ACHN (cell line): ENCODE measurements around the gene SPTBN4.
"Not testable (repeated sequence)": the region's sequence is repeated elsewhere in the genome, so short reads cannot be mapped to it uniquely, and the experiment has no call there.

Experiments
- DNase-seq: peaks from one replicate; pipeline ENCODE4 v3.0.0-alpha.2; 2015
- in situ Hi-C: cut with HindIII; loops from 2 replicates; pipeline ENCODE4 v1.10.0; 2017; ENCODE audit warnings: low sequenced_read_pairs, low pct_ligation_motif_present, low pct_unique_long_range_greater_than_20kb

The SPTBN4 gene

DNA sequence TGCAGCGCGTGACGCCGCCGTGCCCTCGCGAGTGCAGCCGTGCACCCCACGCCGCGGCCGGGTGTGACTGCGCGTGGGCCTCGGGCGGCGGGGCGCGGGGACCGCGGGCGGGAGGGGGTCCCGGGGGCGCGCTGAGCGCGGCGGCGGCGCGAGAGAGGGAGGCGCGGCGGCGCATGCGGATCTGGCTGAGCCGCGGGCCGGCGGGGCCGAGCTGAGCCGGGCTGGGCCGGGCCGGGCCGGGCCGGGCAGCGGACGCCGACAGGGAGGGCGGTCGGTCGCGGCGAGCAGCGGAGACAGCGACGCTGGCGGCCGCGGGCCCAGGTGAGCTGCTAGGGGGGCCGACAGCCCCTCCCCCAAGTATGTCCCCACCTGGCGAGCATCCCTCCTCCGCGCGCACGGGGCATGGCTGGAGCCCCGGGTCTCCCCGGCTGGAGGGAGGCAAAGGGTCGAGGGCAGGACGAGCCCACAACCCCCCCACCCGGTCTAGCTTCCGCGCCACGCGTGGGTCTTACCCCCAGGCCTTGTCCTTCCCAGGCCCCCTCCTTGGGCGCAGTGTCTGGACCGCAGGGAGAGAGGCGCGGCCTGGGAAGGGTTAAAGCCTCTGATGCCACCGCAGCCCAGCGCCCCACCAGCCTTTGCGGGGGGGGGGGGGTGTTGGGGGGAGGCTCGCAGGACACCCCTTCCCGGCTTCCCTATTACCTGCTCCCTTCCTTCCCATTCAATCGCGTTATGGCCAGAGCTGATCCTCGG, at the start of gene SPTBN4:
SPTBN4 (plus strand) TSS at position 17 of the 750 bp plus-strand sequence. CDS start 5,621 bp downstream, outside the sequence.
- DNase-seq: no peak
- in situ Hi-C loops: no loop called here

DNA sequence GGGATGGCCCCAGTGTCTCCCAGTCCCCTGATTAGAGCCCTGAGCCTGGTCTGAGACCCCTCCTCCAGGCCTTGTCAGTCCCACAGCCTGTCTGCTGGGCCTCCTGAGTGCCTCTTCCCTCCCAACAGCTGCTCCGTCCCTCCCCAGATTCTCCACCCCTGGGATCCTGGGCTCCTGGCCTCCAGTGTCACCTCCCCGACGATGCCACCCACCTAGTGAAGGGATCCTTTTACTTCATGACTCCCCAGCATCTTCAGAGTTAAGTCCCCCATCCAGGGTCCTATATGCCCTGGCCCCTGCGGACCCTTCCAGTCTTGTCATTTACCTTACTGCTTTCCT, 49.2 kb upstream of the SPTBN4 start:
- in situ Hi-C loops: no loop called here
- DNase-seq: no peak

DNA sequence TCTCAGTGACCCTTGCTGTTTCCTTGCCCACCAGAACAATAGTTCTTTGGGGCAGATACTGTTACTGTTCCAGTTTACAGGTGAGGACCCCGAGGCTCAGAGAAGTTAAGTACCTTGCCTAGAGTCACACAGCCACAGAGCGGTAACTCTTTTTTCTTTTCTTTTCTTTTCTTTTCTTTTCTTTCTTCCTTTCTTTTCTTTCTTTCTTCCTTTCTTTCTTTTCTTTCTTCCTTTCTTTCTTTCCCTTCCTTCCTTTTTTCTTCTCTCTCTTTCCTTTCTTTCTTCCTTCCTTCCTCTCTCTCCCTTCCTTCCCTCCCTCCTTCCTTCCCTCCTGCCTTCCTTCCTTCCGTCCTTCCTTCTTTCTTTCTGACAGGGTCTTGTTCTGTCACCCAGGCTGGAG, 48.8 kb upstream of the SPTBN4 start:
- in situ Hi-C loops: no loop called here
- DNase-seq: no peak

DNA sequence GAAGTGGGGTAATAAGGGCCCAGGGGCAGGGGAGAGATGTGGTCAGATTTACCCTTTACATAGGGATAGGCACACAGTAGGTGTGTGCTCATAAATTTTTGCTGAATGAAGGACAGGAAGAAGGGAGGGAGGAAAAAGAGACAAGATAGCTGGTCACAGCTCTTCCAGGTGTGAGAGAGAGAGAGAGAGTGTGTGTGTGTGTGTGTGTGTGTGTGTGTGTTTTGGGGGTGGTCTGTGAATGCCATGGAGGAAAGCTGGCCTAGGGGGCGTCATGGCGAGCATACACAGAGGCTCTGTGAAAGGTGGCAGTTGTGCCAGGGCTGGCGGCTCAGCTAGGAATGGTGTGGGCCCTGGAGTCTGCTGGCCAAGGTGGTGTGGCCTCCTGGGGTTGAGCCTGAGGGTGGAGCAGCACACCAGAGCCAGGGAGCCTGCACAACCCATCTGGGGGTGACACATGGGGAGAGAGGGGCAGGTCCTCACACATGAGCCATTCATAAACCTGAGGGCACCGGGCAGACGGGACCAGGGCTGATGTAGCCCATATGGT, 47.7 kb upstream of the SPTBN4 start:
- in situ Hi-C loops: no loop called here
- DNase-seq: no peak

DNA sequence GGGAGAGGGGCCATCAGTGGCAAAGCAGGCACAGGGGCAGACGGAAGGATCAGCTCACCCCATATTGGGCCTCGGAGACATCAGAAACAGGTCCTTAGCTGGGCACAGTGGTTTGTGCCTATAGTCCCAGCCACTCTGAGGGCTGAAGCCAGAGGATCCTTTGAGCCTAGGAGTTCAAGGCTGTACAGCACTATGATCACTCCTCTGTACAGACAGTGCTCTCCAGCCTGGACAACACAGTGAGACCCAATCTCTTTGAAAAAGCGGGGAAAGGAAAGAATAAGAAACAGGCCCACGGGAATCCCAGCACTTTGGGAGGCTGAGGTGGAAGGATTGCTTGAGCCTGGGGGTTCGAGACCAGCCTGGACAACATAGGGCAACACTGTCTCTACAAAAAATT, 47.0 kb upstream of the SPTBN4 start:
- in situ Hi-C loops: no loop called here

DNA sequence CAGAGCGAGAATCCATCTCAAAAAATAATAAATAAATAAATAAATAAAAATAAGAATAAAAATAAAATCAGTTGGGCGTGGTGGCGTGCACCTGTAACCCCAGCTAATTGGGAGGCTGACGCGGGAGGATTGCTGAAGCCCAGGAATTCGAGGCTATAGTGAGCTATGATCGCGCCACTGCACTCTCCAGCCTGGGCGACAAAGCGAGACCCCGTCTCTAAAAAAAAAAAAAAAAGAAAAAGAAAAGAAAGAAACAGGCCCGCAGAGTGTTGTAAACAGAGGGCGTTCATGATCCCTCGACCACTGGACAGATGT, 46.4 kb upstream of the SPTBN4 start:
- no peak for DNase-seq
- in situ Hi-C loops: no loop called here

More for the DNA sequence above, 47.0 kb upstream of the SPTBN4 start:
- no peak for DNase-seq

DNA sequence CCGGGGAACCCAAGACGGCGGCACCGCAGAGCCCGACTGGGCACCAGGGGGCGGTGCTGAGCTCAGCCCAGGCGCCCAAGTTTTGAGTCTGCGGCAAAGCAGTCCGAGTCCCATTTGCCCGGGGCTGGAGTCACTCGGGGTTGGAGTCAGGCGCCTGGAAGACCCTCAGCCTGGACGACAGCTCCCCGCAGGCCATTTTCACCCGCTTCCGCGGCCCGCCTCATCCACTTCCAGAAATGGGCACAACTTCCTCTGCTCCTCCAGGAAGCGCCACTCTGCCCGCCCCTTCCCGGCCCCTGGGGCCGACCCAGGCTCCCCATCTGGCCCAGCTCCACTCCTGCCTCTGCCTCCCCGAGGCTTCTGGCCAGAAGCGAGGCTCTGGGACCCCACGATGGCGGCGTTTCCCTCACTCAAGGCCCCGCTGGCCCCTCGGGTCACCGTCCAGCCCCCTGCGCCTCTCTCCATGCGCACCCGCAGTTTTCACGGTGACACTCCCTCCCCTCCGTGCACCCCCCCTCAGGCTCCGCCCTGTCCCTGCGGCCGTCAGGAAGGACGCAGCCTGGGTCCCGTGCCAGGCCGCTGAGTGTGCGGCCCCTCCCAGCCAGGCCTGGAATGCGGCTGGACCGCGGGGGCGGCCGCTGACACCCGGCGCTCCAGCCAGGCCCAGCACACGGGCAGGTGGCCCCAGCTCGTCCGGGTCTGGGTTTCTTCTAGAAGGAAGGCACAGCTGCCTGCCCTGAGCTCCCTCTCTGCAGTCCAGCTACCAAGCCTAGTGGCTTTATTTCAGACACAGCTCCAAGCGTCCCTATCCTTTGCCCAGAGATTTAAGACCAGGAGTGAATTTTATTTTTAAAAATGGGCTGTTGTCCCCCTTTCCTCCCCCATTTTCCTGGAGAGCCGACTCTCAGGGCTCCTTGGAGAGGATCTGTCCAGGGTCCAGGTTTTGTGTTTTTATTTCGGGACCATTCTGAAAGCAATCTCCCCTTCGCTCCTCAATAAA, 45.7 kb upstream of the SPTBN4 start:
- in situ Hi-C loops: no loop called here
- DNase-seq: peak; percentile 90

DNA sequence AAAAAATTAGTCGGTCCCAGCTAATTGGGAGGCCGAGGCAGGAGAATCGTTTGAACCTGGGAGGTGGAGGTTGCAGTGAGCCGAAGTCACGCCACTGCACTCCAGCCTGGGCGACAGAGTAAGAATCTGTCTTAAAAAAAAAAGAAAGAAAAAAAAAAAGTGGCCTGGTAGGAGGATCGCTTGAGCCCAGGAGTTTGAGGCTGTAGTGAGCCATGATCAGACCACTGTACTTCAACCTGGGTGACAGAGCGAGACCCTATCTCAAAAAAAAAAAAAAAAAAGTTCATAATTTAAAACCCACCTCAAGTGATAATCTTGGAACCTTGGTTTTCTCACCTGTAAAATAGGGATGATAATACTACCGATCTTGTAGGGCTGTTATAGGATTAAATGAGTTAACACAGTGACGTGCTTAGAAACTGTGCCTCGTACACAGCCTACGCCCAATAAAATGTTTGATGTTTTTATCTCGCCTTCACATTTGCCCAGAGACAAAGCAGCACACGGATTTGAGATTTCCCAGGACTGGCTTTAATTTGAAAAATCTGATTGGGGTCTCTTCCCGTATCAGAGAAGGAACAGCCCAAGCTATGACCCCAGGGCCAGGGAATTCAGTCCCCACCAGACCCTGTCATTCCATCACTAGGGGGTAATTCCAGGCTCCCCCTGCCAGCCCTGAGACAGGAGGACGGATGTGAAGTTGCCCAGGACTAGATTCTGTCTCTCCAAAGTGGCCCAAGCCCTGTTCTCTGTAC, 44.6 kb upstream of the SPTBN4 start:
- no peak for DNase-seq
- in situ Hi-C loops: no loop called here

DNA sequence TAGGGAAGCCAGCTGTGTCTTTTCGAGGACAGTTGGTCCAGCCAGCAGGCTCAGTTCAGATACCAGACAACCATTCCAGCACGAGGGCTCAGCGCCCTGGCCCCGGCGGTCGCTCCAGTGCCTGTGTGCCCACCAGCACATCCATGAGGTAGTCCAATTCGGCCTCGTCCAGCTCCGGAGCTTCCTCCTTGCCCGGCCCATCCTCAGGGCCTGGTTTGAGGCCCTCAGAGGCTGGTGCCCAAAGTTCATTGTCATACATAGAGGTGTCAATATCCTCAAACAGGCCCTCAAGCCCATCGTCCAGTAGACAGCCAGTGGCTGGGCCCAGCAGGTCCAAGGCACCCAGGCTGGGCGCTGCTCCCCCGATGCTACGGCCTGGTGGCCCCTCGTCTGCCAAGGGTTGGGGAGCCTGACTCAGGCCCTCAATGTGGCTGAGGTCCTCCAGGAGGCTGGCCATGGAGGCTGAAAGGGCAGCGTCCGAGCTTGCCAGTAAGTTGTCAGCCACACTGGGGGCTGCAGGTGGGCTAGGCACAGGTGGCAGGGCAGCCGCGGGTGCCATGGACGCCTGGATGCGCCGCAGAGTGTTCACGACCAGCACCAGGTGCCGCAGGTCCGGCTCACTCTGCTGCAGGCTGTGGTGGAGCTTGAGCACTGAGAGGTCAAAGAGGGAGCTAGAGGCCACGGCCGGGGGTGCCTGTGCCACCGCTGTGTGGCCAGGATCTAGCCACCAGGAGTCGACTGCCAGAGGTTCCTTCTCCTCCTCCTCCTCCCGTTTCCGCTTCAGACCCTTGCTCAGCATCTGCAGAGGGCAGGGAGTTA, 43.8 kb upstream of the SPTBN4 start:
- no peak for DNase-seq
- in situ Hi-C loops: no loop called here

DNA sequence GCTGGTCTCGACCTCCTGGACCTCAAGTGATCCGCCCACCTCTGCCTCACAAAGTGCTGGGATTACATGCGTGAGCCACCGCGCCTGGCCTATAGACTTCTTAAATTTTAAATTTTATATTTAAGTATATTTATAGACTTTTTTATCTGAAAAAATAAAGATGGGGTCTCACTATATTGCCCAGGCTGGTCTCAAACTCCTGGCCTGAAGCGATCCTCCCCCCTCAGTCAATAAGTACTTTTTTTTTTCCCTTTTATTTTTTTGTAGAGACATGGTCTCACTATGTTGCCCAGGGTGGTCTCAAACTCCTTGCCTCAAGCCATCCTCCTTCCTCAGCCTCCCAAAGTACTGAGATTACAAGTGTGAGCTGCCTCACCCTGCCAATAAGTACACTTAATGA, 42.9 kb upstream of the SPTBN4 start:
- in situ Hi-C loops: no loop called here
- DNase-seq: no peak

DNA sequence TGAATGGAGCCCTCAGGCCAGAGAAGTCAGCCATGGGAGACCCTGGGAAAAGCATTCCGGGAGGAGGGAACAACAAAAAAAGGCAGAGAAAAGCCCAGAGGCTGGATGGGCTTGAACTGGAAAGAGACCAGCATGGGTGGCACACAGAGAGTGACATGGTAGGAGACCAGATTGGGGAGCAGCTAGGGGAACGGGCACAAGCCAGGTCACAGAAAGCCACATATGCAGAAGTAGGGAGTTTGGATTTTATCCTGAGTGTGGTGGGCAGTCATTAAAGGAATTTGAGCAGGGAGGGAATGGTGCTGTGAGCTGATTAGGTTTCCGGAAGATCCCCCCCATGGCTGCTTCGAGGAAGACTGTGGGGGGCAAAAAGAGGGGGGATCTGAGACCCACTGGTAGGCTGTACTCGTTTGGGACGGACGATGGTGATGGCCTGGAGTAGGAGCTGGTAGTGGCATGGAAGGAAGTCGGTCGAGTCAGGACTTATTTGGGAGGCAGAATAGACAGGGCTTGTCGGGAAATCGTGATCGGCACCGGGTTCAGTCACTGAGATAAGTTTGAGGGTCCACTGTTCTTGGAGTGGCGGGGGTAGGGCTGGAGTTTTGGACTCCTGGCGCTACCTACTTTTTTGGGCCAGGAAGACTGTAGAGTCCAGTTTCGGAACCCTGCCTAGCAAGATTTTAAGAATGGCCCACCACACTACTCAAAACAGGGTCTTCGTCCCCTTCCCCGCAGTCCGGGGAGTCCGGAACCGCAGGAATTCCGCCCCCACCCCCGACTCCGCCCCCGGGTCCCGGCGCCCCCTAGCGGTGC, 42.0 kb upstream of the SPTBN4 start:
- in situ Hi-C loops: no loop called here
- DNase-seq: peak; percentile 22

DNA sequence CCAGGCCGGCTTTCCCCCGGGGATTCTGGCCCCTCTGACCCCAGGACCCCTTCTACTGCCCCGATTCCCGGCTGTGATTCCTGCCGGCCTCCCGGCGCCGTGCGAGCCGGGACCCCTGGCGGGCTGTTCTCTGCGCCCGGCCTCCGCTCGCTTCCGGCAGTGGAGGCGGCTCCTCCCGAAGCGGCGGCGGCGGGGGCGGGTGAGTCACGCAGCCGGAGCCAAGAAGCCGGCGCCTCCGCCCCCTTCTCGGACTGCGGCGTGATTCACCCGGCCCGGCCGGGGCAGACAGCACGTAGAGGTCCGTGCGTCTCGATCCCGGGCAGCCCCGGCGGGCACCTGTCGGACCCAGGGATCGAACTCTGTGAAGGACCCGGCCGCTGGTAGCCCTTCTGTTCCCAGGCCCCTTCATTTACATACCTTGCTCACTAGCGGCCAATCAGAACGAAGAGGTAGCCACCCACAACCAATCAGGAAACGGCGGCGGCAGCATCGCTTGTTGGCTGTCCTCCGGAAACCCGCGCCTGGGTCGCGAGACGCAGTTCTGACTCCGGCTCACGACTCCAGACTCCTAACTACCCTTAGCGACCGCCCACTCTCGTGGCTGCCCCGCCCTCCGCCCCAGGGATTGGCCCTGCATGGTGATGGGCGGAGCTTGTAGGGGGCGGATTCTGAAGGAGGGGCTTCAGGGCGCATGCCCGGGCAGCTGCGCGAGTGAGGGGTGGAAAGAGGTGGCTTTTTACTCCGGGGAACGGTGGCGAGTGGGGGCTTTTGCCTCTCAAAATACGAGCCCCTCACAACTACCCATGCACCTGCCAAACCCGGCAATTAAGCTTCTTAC, 41.1 kb upstream of the SPTBN4 start, which contains the start of gene SERTAD1:
SERTAD1 (minus strand) TSS at position 543 of the 838 bp plus-strand sequence. CDS start 2,446 bp downstream, outside the sequence.
- peak; percentile 98 for DNase-seq
- in situ Hi-C loops: no loop called here

DNA sequence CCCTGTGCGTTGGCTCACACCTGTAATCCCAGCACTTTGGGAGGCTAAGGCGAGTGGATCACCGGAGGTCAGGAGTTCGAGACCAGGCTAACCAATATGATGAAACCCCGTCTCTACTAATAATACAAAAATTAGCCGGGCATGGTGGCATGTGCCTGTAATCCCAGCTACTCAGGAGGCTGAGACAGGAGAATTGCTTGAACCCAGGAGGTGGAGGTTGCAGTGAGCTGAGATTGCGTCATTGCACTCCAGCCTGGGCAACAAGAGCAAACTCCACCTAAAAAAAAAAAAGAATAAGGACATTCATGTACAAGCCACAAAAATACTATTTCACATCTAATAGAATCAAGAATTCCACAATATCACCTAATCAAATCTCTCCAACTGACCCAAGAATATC, 38.6 kb upstream of the SPTBN4 start:
- DNase-seq, in situ Hi-C loops: not testable (repeated sequence)

DNA sequence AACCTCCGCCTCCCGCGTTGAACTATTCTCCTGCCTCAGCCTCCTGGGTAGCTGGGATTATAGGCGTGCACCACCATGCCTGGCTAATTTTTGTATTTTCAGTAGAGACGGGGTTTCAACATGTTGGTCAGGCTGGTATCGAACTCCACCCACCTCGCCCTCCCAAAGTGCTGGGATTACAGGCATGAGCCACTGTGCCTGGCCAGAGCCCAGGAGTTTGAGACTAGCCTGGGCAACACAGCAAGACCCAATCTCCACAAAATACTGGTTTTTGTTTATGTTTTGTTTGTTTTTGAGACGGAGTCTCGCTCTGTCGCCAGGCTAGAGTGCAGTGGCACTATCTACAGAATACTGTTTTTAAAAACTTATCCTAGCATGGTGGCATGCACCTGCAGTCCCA, 36.6 kb upstream of the SPTBN4 start:
- in situ Hi-C loops, DNase-seq: not testable (repeated sequence)

DNA sequence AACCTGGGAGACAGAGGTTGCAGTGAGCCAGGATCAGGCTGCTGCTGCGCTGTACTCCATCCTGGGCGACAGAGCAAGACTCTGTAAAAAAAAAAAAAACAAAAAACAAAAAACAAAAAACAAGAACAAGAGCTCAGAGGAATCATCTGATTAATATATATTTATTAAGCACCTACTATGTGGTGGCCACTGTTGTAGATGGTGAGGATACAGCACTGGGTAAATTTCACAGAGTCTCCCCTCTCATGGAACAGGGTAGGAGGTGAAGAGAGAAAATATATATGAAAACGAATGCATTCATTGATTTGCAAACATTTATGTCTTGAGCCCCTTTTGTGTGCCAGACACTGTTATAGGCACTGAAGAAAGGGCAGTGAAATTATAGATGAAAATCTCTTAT, 35.1 kb upstream of the SPTBN4 start:
- no peak for DNase-seq
- in situ Hi-C loops: no loop called here

DNA sequence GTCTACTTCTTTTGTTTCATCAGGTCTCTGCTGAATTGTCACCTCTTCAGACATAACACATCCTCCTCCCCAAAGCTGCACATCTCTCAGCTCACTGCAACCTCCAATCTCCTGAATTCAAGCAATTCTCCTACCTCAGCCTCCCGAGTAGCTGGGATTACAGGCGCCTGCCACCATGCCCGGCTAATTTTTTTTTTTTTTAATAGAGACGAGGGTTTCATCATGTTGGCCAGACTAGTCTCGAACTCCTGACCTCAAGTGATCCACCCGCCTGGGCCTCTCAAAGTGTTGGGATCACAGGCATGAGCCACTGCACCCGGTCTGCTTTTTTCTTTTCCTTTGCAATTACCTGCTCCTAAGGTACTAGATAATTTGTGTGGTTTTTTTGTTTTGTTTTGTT, 34.0 kb upstream of the SPTBN4 start:
- DNase-seq, in situ Hi-C loops: not testable (repeated sequence)
